IMR-90 (cell line): ENCODE measurements around the gene ZNF138. TPM values are rescaled to one million over a fixed set of nuclear protein-coding genes. Genes with fewer than 3 reads are reported as not detected.

Experiments used
- ATAC-seq: fragments of 200-7000 bp; cut with Tn5 transposase; 2 replicates; pipeline ENCODE4 v1.9.1; 2020; ENCODE audit warnings: low read depth, mild to moderate bottlenecking, moderate library complexity
- Bru-seq: library from RNA; stranded (reverse); fragments of 400-500 nt; gene quantifications from one replicate; lab custom pipeline; 2021; lab: Mats Ljungman, UMichigan
- BruChase-seq, 2 experiments: library from RNA; stranded (reverse); fragments of 400-500 nt; gene quantifications; one replicate each; lab custom pipeline; 2021; lab: Mats Ljungman, UMichigan
- BruUV-seq: library from RNA; stranded (reverse); fragments of 400-500 nt; replicated peaks from 2 replicates; lab custom pipeline; 2021; lab: Mats Ljungman, UMichigan
- CTCF ChIA-PET: fragments of 300-600 bp; formaldehyde crosslinking; extraction: SDS; loops from one replicate; lab custom pipeline; 2021; ENCODE audit warnings: antibody characterized with exemption; lab: Yijun Ruan, JAX
- POLR2A ChIA-PET: fragments of 300-600 bp; sonication (Branson Sonifier 250); formaldehyde crosslinking; loops from one replicate; lab custom pipeline; 2022; ENCODE audit warnings: antibody characterized with exemption; ENCODE audit not compliant: unreplicated experiment; lab: Charles Lee
- DNase-seq: peaks from one replicate; pipeline ENCODE4 v3.0.0; 2013
- H2AFZ ChIP-seq: replicated peaks from 2 replicates; pipeline ENCODE3; 2013; ENCODE audit warnings: low read length, mild to moderate bottlenecking; ENCODE audit not compliant: poor library complexity
- H2AK5ac ChIP-seq: 2 replicates; pipeline ENCODE4 v1.6.1; 2013; ENCODE audit warnings: low read depth, low read length, inconsistent platforms
- H2AK9ac ChIP-seq: replicated peaks from 2 replicates; pipeline ENCODE3; 2013; ENCODE audit warnings: mild to moderate bottlenecking, low read depth, low read length, moderate library complexity; ENCODE audit not compliant: poor library complexity
- H2BK120ac ChIP-seq: 2 replicates; pipeline ENCODE4 v1.6.1; 2013; ENCODE audit warnings: low read depth, low read length, inconsistent platforms
- H2BK15ac ChIP-seq: 3 replicates; pipeline ENCODE4 v1.6.1; 2013; ENCODE audit warnings: low read depth, low read length, inconsistent platforms
- H2BK20ac ChIP-seq: 2 replicates; pipeline ENCODE4 v1.6.1; 2013; ENCODE audit warnings: low read depth, mild to moderate bottlenecking, inconsistent platforms, low read length, moderate library complexity
- H2BK5ac ChIP-seq: 2 replicates; pipeline ENCODE4 v1.6.1; 2013; ENCODE audit warnings: mild to moderate bottlenecking, low read depth, low read length, inconsistent platforms; ENCODE audit not compliant: poor library complexity, severe bottlenecking
- H3K14ac ChIP-seq: replicated peaks from 2 replicates; pipeline ENCODE4 v1.6.1; 2013; ENCODE audit warnings: low read depth, low read length, inconsistent platforms
- H3K18ac ChIP-seq: 2 replicates; pipeline ENCODE4 v1.6.1; 2013; ENCODE audit warnings: low read depth, low read length, control low read depth
- H3K23ac ChIP-seq: 2 replicates; pipeline ENCODE4 v1.6.1; 2013; ENCODE audit warnings: low read depth, low read length, inconsistent platforms
- H3K27ac ChIP-seq: 2 replicates; pipeline ENCODE4 v1.5.1; 2013; ENCODE audit warnings: mild to moderate bottlenecking, control low read depth, low read length; ENCODE audit not compliant: insufficient read depth
- H3K27me3 ChIP-seq: 2 replicates; pipeline ENCODE4 v1.6.1; 2013; ENCODE audit warnings: low read length; ENCODE audit not compliant: control insufficient read depth, insufficient read depth
- H3K36me3 ChIP-seq: 2 replicates; pipeline ENCODE4 v1.6.1; 2013; ENCODE audit warnings: low read length, mixed read lengths; ENCODE audit not compliant: control insufficient read depth, insufficient read depth
- H3K4ac ChIP-seq: 2 replicates; pipeline ENCODE4 v1.6.1; 2013; ENCODE audit warnings: low read depth, low read length, inconsistent platforms
- H3K4me1 ChIP-seq: 2 replicates; pipeline ENCODE4 v1.6.1; 2013; ENCODE audit warnings: low read length, mixed read lengths; ENCODE audit not compliant: control insufficient read depth, insufficient read depth
- H3K4me2 ChIP-seq: 2 replicates; pipeline ENCODE4 v1.6.1; 2013; ENCODE audit warnings: low read depth, mild to moderate bottlenecking, control low read depth, low read length, moderate library complexity
- H3K4me3 ChIP-seq: 2 replicates; pipeline ENCODE4 v1.5.1; 2013; ENCODE audit warnings: low read depth, mild to moderate bottlenecking, control low read depth, low read length, moderate library complexity; ENCODE audit not compliant: insufficient read depth
- H3K56ac ChIP-seq: 2 replicates; pipeline ENCODE4 v1.6.1; 2013; ENCODE audit warnings: low read length, inconsistent platforms; ENCODE audit not compliant: insufficient read depth; ENCODE audit errors: extremely low read depth
- H3K79me1 ChIP-seq, 2 experiments: 2 replicates each; pipeline ENCODE4 v1.6.1; 2013; ENCODE audit warnings: low read length in 2 of 2, inconsistent platforms in 1 of 2, low read depth in 1 of 2
- H3K9ac ChIP-seq: 2 replicates; pipeline ENCODE4 v1.6.1; 2013; ENCODE audit warnings: low read depth, low read length, control low read depth
- H3K9me1 ChIP-seq: 2 replicates; pipeline ENCODE4 v1.6.1; 2013; ENCODE audit warnings: low read length, inconsistent platforms; ENCODE audit not compliant: insufficient read depth
- H3K9me3 ChIP-seq: 2 replicates; pipeline ENCODE4 v1.6.1; 2013; ENCODE audit warnings: low read length; ENCODE audit not compliant: control insufficient read depth, insufficient read depth
- H4K20me1 ChIP-seq: 2 replicates; pipeline ENCODE4 v1.6.1; 2013; ENCODE audit warnings: low read length, inconsistent platforms; ENCODE audit not compliant: insufficient read depth
- H4K5ac ChIP-seq: 2 replicates; pipeline ENCODE4 v1.6.1; 2013; ENCODE audit warnings: mild to moderate bottlenecking, low read depth, low read length, control low read depth
- H4K8ac ChIP-seq, 2 experiments: 2 replicates each; pipeline ENCODE4 v1.6.1; 2013; ENCODE audit warnings: low read depth in 2 of 2, low read length in 2 of 2, control low read depth in 1 of 2, inconsistent platforms in 1 of 2
- H4K91ac ChIP-seq: 2 replicates; pipeline ENCODE4 v1.6.1; 2013; ENCODE audit warnings: low read depth, low read length, inconsistent platforms; ENCODE audit not compliant: insufficient read depth
- FOS ChIP-seq: fragments of 150-350 bp; IDR thresholded peaks from 2 replicates; pipeline ENCODE4 v1.6.1; 2016; ENCODE audit warnings: low read depth, low read length
- POLR2A ChIP-seq: IDR thresholded peaks from 2 replicates; pipeline ENCODE4 v1.6.1; 2012; ENCODE audit warnings: mild to moderate bottlenecking, low read depth, low read length
- SMC3 ChIP-seq: fragments of 150-350 bp; IDR thresholded peaks from 2 replicates; pipeline ENCODE4 v1.6.1; 2016; ENCODE audit warnings: low read depth, mild to moderate bottlenecking, antibody characterized with exemption, low read length, moderate library complexity
- WGBS, 2 experiments: methylation state at CpG; one replicate each; pipeline versions ENCODE4 v1.1.5 to v1.1.7; 2013; ENCODE audit warnings: missing lambda C conversion rate in 2 of 2; ENCODE audit not compliant: insufficient read length in 1 of 2; ENCODE audit errors: extremely low coverage in 2 of 2; 5-methylcytosine and 5-hydroxymethylcytosine counted together
- dilution Hi-C: fragments of 300-500 bp; cut with HindIII; formaldehyde crosslinking; loops from one replicate; pipeline ENCODE4 v1.14.3; 2018; ENCODE audit warnings: low sequenced_read_pairs; ENCODE audit not compliant: unreplicated experiment
- in situ Hi-C: fragments of 300-500 bp; cut with MboI; formaldehyde crosslinking; loops from 3 replicates; pipeline ENCODE4 v1.14.3; 2019; ENCODE audit warnings: low sequenced_read_pairs, inconsistent platforms, mixed read lengths
- intact Hi-C: fragments of 100-400 bp; cut with micrococcal nuclease; formaldehyde crosslinking; loops from 2 replicates; pipeline ENCODE4 v1.10.0; 2022
- long read RNA-seq: library from polyadenylated mRNA; unstranded; transcript quantifications from one replicate; pipeline ENCODE4 v2.0.0, GENCODE V29; 2021; ENCODE audit not compliant: unreplicated experiment
- polyA plus RNA-seq, 3 experiments: library from polyadenylated mRNA; depleted of rRNA; stranded (reverse); fragments of >200 nt; gene quantifications; 2 replicates each; pipeline ENCODE4 v1.2.3, GENCODE V29; 2012; ENCODE audit warnings: low replicate concordance in 1 of 3
- total RNA-seq: library from RNA; depleted of rRNA; stranded (reverse); fragments of >200 nt; gene quantifications from 2 replicates; pipeline ENCODE4 v1.2.3, GENCODE V29; 2012; rRNA removed
- TF ChIP-seq, protein P1 (sequence below): fragments of 150-350 bp; IDR thresholded peaks from 2 replicates; pipeline ENCODE4 v1.6.1; 2017; ENCODE audit warnings: mild to moderate bottlenecking, antibody characterized with exemption, low read length, low read depth

Gene ZNF138
- total RNA-seq (3.6 and 6.1 TPM in 2 replicates), polyA plus RNA-seq (2012; rRNA removed) (2.5 and 3.2 TPM in 2 replicates), Bru-seq, nascent RNA (percentile 72 among the genes with signal in this experiment), BruChase-seq, experiment 1, labeled RNA remaining after a 6-hour chase (percentile 90 among the genes with signal in this experiment), BruChase-seq, experiment 2, labeled RNA remaining after a 2-hour chase (percentile 88 among the genes with signal in this experiment)
- 0.40 and 0.79 TPM in 2 replicates for polyA plus RNA-seq (2012; cell fraction: cytosol; rRNA removed)
- polyA plus RNA-seq (2012; cell fraction: nucleus; rRNA removed; ENCODE audit: low replicate concordance): 0.48 and 6.5 TPM in 2 replicates
- long read RNA-seq, partial matches to known transcripts: 0 of 6 reads
- long read RNA-seq, other reads (novel, unspliced or antisense): 2 of 6 reads

DNA sequence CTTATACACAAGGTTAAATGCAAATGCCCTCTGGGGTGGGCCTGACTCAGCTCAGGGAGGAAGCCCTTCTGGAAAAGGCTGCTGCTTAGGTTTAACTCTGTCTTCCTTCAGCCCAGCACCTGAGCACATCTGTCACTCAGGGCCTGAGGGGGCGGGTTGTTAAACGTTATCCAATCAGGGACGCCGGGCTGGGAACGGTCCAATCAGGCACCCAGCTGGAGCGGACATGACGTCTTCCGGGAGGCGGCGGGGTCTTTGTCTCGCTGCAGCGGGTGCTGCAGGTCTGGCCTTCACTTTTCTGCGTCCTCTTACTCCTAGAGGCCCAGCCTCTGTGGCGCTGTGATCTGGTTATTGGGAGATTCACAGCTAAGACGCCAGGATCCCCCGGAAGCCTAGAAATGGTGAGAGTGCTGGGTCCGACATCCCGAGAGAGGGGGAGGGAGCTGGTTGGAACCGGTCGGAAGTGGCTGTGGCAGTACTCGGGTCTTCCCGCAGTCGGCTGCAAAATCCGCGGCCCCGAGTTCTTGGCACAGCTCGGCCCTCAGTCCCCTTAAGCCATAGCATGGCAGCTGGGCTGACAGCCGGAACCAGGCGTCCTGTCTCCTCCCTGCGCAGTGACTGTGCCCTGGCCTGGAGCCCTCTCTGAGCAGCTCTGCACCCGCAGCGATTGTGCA is at the start of gene ZNF138:
Gene ZNF138 (plus strand): TSS at position 258 of the 674 bp plus-strand sequence. CDS start 141 bp downstream, at position 399.
- in situ Hi-C loops (no loop called here), intact Hi-C loops (loop anchor here (5.0 kb wide), 1 partner anchor 127 kb away; the partner anchor contains the start of gene ZNF107), dilution Hi-C loops (no loop called here)
- no peaks in the 10 kb centered on the region for H3K4me1 ChIP-seq
- no peak within 1 kb of the TSS for H2BK20ac ChIP-seq
- no peak within 1 kb of the TSS for H3K18ac ChIP-seq
- no peaks in the 10 kb centered on the region; the same call in 1 of the 2 replicates for H3K36me3 ChIP-seq
- no peaks in the 10 kb centered on the region for H3K9me3 ChIP-seq
- H2AK5ac ChIP-seq: no peak within 1 kb of the TSS
- H3K23ac ChIP-seq: peak within 1 kb of the TSS; percentile 84
- WGBS, 2 experiments: 0% methylated on average over 6 of the region's 32 CpGs; no CpG with 5 or more reads in 1 of the 2 experiments
- H4K20me1 ChIP-seq: no peaks in the 10 kb centered on the region
- BruUV-seq: no TSS peak
- peak within 1 kb of the TSS; percentile 83 for H3K27ac ChIP-seq
- peak within 1 kb of the TSS; percentile 90 for H3K4me3 ChIP-seq
- H3K9me1 ChIP-seq: no peaks in the 10 kb centered on the region
- peak within 1 kb of the TSS; percentile 19 for H2AK9ac ChIP-seq
- no peaks in the 10 kb centered on the region for H3K27me3 ChIP-seq
- peak within 1 kb of the TSS; percentile 26 to 91 for H4K8ac ChIP-seq
- peak within 1 kb of the TSS; percentile 84; the same call in 1 of the 2 replicates for H3K14ac ChIP-seq
- peak within 1 kb of the TSS; percentile 79 for H3K4me2 ChIP-seq
- peaks cover 8 to 17% of the 10 kb centered on the region in 2 experiments; a peak in 3 of 4 replicates for H3K79me1 ChIP-seq
- H3K9ac ChIP-seq: peak within 1 kb of the TSS; percentile 79
- TF ChIP-seq SMC3: no peak
- peak; percentile 47; the same call in 1 of the 2 replicates for TF ChIP-seq POLR2A
- TF ChIP-seq, protein P1, sequence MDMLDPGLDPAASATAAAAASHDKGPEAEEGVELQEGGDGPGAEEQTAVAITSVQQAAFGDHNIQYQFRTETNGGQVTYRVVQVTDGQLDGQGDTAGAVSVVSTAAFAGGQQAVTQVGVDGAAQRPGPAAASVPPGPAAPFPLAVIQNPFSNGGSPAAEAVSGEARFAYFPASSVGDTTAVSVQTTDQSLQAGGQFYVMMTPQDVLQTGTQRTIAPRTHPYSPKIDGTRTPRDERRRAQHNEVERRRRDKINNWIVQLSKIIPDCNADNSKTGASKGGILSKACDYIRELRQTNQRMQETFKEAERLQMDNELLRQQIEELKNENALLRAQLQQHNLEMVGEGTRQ: peak; percentile 13
- peak; percentile 56; the same call in 1 of the 2 replicates for TF ChIP-seq FOS
- DNase-seq: peak; percentile 91
- peak; percentile 100 for ATAC-seq
- H2AFZ ChIP-seq: peak within 1 kb of the TSS; percentile 94
- H2BK5ac ChIP-seq: peak within 1 kb of the TSS; percentile 43
- ChIA-PET CTCF (no interaction called here), POLR2A (no interaction called here)
- H3K56ac ChIP-seq: peak within 1 kb of the TSS; percentile 11; the same call in 1 of the 2 replicates
- H3K4ac ChIP-seq: peak within 1 kb of the TSS; percentile 37
- peak within 1 kb of the TSS; percentile 74; the same call in 1 of the 2 replicates for H4K91ac ChIP-seq
- no peak within 1 kb of the TSS; the same call in 1 of the 2 replicates for H4K5ac ChIP-seq
- H2BK120ac ChIP-seq: no peak within 1 kb of the TSS
- no peak within 1 kb of the TSS for H2BK15ac ChIP-seq
